H1 (cell line): ENCODE measurements around the gene KIF26B. TPM values are rescaled to one million over a fixed set of nuclear protein-coding genes. Genes with fewer than 3 reads are reported as not detected.

ENCODE experiments used
- CTCF ChIA-PET: fragments of 300-600 bp; sonication (Branson Sonifier 250); formaldehyde crosslinking; loops from one replicate; lab custom pipeline; 2021; ENCODE audit not compliant: partially characterized antibody; lab: Charles Lee
- POLR2A ChIA-PET: fragments of 300-600 bp; sonication (Branson Sonifier 250); formaldehyde crosslinking; loops from one replicate; lab custom pipeline; 2021; ENCODE audit warnings: inconsistent platforms; ENCODE audit not compliant: partially characterized antibody; lab: Charles Lee
- DNase-seq, 2 experiments: peaks; one replicate each; pipeline versions ENCODE4 v3.0.0 to v3.0.0-alpha.2; 2010 to 2022; ENCODE audit warnings: low spot score in 2 of 2, low read depth in 1 of 2, mixed read lengths in 1 of 2
- FAIRE-seq: peaks from 2 replicates; lab custom pipeline; 2011; peaks lifted over from hg19 to GRCh38; lab: Jason Lieb, UNC
- H2AFZ ChIP-seq: 2 replicates; pipeline ENCODE4 v1.8.1; 2012; ENCODE audit warnings: low read length, inconsistent platforms
- H2AK5ac ChIP-seq: 2 replicates; pipeline ENCODE4 v1.6.1; 2013; ENCODE audit warnings: low read depth, low read length
- H2BK120ac ChIP-seq: replicated peaks from 2 replicates; pipeline ENCODE3; 2013; ENCODE audit warnings: low read depth, low read length, inconsistent platforms
- H2BK12ac ChIP-seq: 2 replicates; pipeline ENCODE4 v1.6.1; 2013; ENCODE audit warnings: low read depth, low read length
- H2BK15ac ChIP-seq: 2 replicates; pipeline ENCODE4 v1.6.1; 2013; ENCODE audit warnings: low read length
- H2BK20ac ChIP-seq: 2 replicates; pipeline ENCODE4 v1.6.1; 2013; ENCODE audit warnings: low read length
- H2BK5ac ChIP-seq: 2 replicates; pipeline ENCODE4 v1.6.1; 2013; ENCODE audit warnings: low read depth, low read length
- H3K14ac ChIP-seq: 2 replicates; pipeline ENCODE4 v1.6.1; 2013; ENCODE audit warnings: inconsistent platforms; ENCODE audit not compliant: insufficient read length
- H3K18ac ChIP-seq: 2 replicates; pipeline ENCODE4 v1.6.1; 2013; ENCODE audit warnings: low read length; ENCODE audit errors: extremely low read depth
- H3K23ac ChIP-seq: 2 replicates; pipeline ENCODE4 v1.6.1; 2013; ENCODE audit warnings: inconsistent platforms; ENCODE audit not compliant: insufficient read length
- H3K23me2 ChIP-seq: 2 replicates; pipeline ENCODE4 v1.6.1; 2013; ENCODE audit warnings: low read depth, low read length
- H3K27ac ChIP-seq: 2 replicates; pipeline ENCODE4 v1.6.1; 2011; ENCODE audit warnings: low read depth, low read length, inconsistent platforms
- H3K27me3 ChIP-seq, 4 experiments: replicated peaks in 1 of 4; 1 replicate in 1 of 4; 2 replicates in 3 of 4; pipeline versions ENCODE4 v1.6.1 to v1.8.1; 2011 to 2013; ENCODE audit warnings: low read length in 3 of 4, mild to moderate bottlenecking in 3 of 4, inconsistent platforms in 2 of 4, mixed read lengths in 2 of 4, moderate library complexity in 1 of 4; ENCODE audit not compliant: control insufficient read depth in 3 of 4, insufficient read depth in 3 of 4; ENCODE audit errors: extremely low read depth in 1 of 4
- H3K36me3 ChIP-seq, 4 experiments: 2 replicates each; pipeline versions ENCODE4 v1.6.1 to v1.8.1; 2011 to 2013; ENCODE audit warnings: mild to moderate bottlenecking in 4 of 4, low read length in 3 of 4, moderate library complexity in 2 of 4, control low read depth in 1 of 4, inconsistent platforms in 1 of 4; ENCODE audit not compliant: insufficient read depth in 4 of 4, control insufficient read depth in 2 of 4
- H3K4ac ChIP-seq: replicated peaks from 2 replicates; pipeline ENCODE3; 2013; ENCODE audit warnings: low read length, low read depth, mixed read lengths, inconsistent platforms; ENCODE audit not compliant: insufficient read length
- H3K4me1 ChIP-seq, 4 experiments: replicated peaks in 1 of 4; 1 replicate in 1 of 4; 2 replicates in 3 of 4; pipeline versions ENCODE4 v1.6.1 to v1.8.1; 2011 to 2013; ENCODE audit warnings: low read length in 3 of 4, inconsistent platforms in 2 of 4, mixed read lengths in 1 of 4; ENCODE audit not compliant: insufficient read depth in 4 of 4, control insufficient read depth in 3 of 4
- H3K4me2 ChIP-seq, 2 experiments: 2 replicates each; pipeline versions ENCODE4 v1.6.1 to v1.8.1; 2011 to 2013; ENCODE audit warnings: low read depth in 2 of 2, low read length in 2 of 2, control low read depth in 1 of 2, inconsistent platforms in 1 of 2, mild to moderate bottlenecking in 1 of 2; ENCODE audit not compliant: insufficient read depth in 1 of 2
- H3K4me3 ChIP-seq, 4 experiments: fragments of 200-600, 300-600 bp in 1 of 4; sonication (generic), shearing (Covaris generic), sonication (Bioruptor Twin) in 1 of 4; 2 replicates each; pipeline versions ENCODE4 v1.5.1 to v1.8.1; 2011 to 2016; ENCODE audit warnings: low read length in 4 of 4, low read depth in 3 of 4, control low read depth in 2 of 4, inconsistent platforms in 2 of 4, mild to moderate bottlenecking in 2 of 4, mixed read lengths in 1 of 4, moderate library complexity in 1 of 4; ENCODE audit not compliant: insufficient read depth in 2 of 4; ENCODE audit errors: extremely low read depth in 1 of 4
- H3K56ac ChIP-seq: replicated peaks from 2 replicates; pipeline ENCODE3; 2013; ENCODE audit warnings: low read depth, mild to moderate bottlenecking, mixed read lengths, low read length, inconsistent platforms; ENCODE audit not compliant: insufficient read length
- H3K79me1 ChIP-seq: 2 replicates; pipeline ENCODE4 v1.6.1; 2013; ENCODE audit warnings: low read depth, low read length, control low read depth
- H3K79me2 ChIP-seq, 2 experiments: 2 replicates each; pipeline versions ENCODE4 v1.6.1 to v1.8.1; 2012 to 2013; ENCODE audit warnings: low read length in 2 of 2, mild to moderate bottlenecking in 2 of 2, inconsistent platforms in 1 of 2; ENCODE audit not compliant: insufficient read depth in 2 of 2, control insufficient read depth in 1 of 2
- H3K9ac ChIP-seq, 4 experiments: replicated peaks in 1 of 4; 1 replicate in 1 of 4; 2 replicates in 3 of 4; pipeline versions ENCODE4 v1.6.1 to v1.8.1; 2011 to 2013; ENCODE audit warnings: low read depth in 3 of 4, low read length in 3 of 4, control low read depth in 2 of 4, mild to moderate bottlenecking in 2 of 4, moderate library complexity in 2 of 4, inconsistent platforms in 1 of 4; ENCODE audit errors: extremely low read depth in 1 of 4
- H3K9me3 ChIP-seq, 2 experiments: 2 replicates each; pipeline versions ENCODE4 v1.6.1 to v1.8.1; 2012 to 2013; ENCODE audit warnings: mild to moderate bottlenecking in 2 of 2, moderate library complexity in 2 of 2, control low read depth in 1 of 2, inconsistent platforms in 1 of 2, low read depth in 1 of 2, low read length in 1 of 2, mixed read lengths in 1 of 2; ENCODE audit not compliant: insufficient read depth in 2 of 2
- H4K20me1 ChIP-seq, 2 experiments: replicated peaks in 1 of 2; 2 replicates each; pipeline versions ENCODE3 to v1.8.1; 2011 to 2013; ENCODE audit warnings: inconsistent platforms in 2 of 2, low read length in 2 of 2, mild to moderate bottlenecking in 1 of 2; ENCODE audit not compliant: insufficient read depth in 2 of 2, control insufficient read depth in 1 of 2
- H4K5ac ChIP-seq: 2 replicates; pipeline ENCODE4 v1.6.1; 2013; ENCODE audit warnings: low read length, low read depth, mixed read lengths, inconsistent platforms; ENCODE audit not compliant: insufficient read length
- H4K8ac ChIP-seq: 2 replicates; pipeline ENCODE4 v1.8.0; 2013; ENCODE audit warnings: mild to moderate bottlenecking, moderate library complexity, low read length, inconsistent platforms; ENCODE audit not compliant: insufficient read depth; ENCODE audit errors: extremely low read depth
- H4K91ac ChIP-seq: replicated peaks from 2 replicates; pipeline ENCODE3; 2013; ENCODE audit warnings: low read length, mixed read lengths, inconsistent platforms; ENCODE audit not compliant: insufficient read length
- CREB1 ChIP-seq: IDR thresholded peaks from 2 replicates; pipeline ENCODE4 v1.6.1; 2012; ENCODE audit warnings: inconsistent platforms
- CTCF ChIP-seq, 3 experiments: IDR thresholded peaks; 1 replicate in 2 of 3; 2 replicates in 1 of 3; pipeline versions ENCODE4 v1.5.1 to v1.6.1; 2011; ENCODE audit warnings: low read length in 3 of 3, mild to moderate bottlenecking in 3 of 3, inconsistent platforms in 2 of 3, low read depth in 1 of 3, moderate library complexity in 1 of 3; ENCODE audit not compliant: insufficient read depth in 1 of 3; ENCODE audit errors: control extremely low read depth in 1 of 3
- EP300 ChIP-seq, 2 experiments: IDR thresholded peaks; 1 replicate in 1 of 2; 2 replicates in 1 of 2; pipeline ENCODE4 v1.6.1; 2011 to 2012; ENCODE audit warnings: low read depth in 2 of 2, low read length in 2 of 2, mild to moderate bottlenecking in 2 of 2, borderline replicate concordance in 1 of 2, inconsistent platforms in 1 of 2, moderate library complexity in 1 of 2
- JUN ChIP-seq: IDR thresholded peaks from 2 replicates; pipeline ENCODE4 v1.6.1; 2011; ENCODE audit warnings: low read depth, mild to moderate bottlenecking, improper control_type of control experiment, low read length
- KDM4A ChIP-seq: IDR thresholded peaks from one replicate; pipeline ENCODE4 v1.7.1; 2012; ENCODE audit warnings: low read depth, mild to moderate bottlenecking, moderate library complexity, low read length, inconsistent platforms; ENCODE audit not compliant: severe bottlenecking
- RFX5 ChIP-seq: IDR thresholded peaks from 2 replicates; pipeline ENCODE4 v1.6.1; 2011; ENCODE audit warnings: low read depth, low read length, improper control_type of control experiment, borderline replicate concordance
- RNF2 ChIP-seq: fragments of 200-900, 300-1000 bp; sonication (generic); IDR thresholded peaks from 2 replicates; pipeline ENCODE4 v1.7.1; 2016; ENCODE audit warnings: borderline replicate concordance, low read depth, mild to moderate bottlenecking, antibody characterized with exemption, low read length; ENCODE audit not compliant: poor library complexity, severe bottlenecking; ENCODE audit errors: missing control alignments
- ZNF274 ChIP-seq: IDR thresholded peaks from 2 replicates; pipeline ENCODE4 v1.7.0; 2012; ENCODE audit warnings: low read length, borderline replicate concordance; ENCODE audit errors: extremely low read depth
- WGBS, 2 experiments: shearing (Covaris generic) in 1 of 2; methylation state at CpG; one replicate each; pipeline versions ENCODE4 v1.1.6 to v1.1.7; 2013 to 2015; ENCODE audit warnings: low lambda C conversion rate in 2 of 2, mixed read lengths in 2 of 2, inconsistent platforms in 1 of 2, low coverage in 1 of 2, missing lambda C conversion rate in 1 of 2; ENCODE audit not compliant: insufficient replicate concordance in 2 of 2, insufficient coverage in 1 of 2, insufficient read length in 1 of 2; ENCODE audit errors: extremely low coverage in 1 of 2, missing lambda C conversion rate in 1 of 2; 5-methylcytosine and 5-hydroxymethylcytosine counted together
- polyA plus RNA-seq, 7 experiments: library from polyadenylated mRNA; depleted of rRNA in 3 of 7; stranded (reverse) in 5 of 7; unstranded in 2 of 7; fragments of >200 nt in 5 of 7; fragments of 200-250 nt in 2 of 7; gene quantifications; 1 replicate in 5 of 7; 2 replicates in 1 of 7; 4 replicates in 1 of 7; pipeline versions ENCODE4 v1.2.1 to v1.2.3, GENCODE V29; 2011 to 2013; ENCODE audit warnings: missing spikeins in 2 of 7, mixed read lengths in 2 of 7
- total RNA-seq: library from RNA; stranded (reverse); fragmentation: NEBNext Ultra II Directional; extraction: Animal tissue kit (Norgen Biotek cat#: 25700); gene quantifications from 2 replicates; pipeline ENCODE4 v1.2.1, GENCODE V29; 2021

Gene KIF26B
- total and polyA plus RNA-seq, 2 of the 8 experiments (the other 6 are each of a cell fraction or from before 2014, with no cell fraction given) = 0.06 to 0.28 TPM

GRCh38 chr1:245606157-245606725 lies 451.5 kb downstream of the KIF26B start:
- H3K4me2 ChIP-seq = no peak overlapping the region
- H4K20me1 ChIP-seq = no peaks in the 10 kb centered on the region
- H3K79me1 ChIP-seq = no peaks in the 10 kb centered on the region
- no peak for DNase-seq
- H3K4ac ChIP-seq = no peak overlapping the region
- no peak overlapping the region for H3K27ac ChIP-seq
- no peak overlapping the region for H2BK5ac ChIP-seq
- H3K4me1 ChIP-seq = no peaks in the 10 kb centered on the region; a peak in 1 of 7 replicates
- no peak overlapping the region for H3K9ac ChIP-seq
- H2AK5ac ChIP-seq = no peak overlapping the region
- no peaks in the 10 kb centered on the region for H3K27me3 ChIP-seq
- H3K23me2 ChIP-seq = no peaks in the 10 kb centered on the region
- H3K23ac ChIP-seq = no peak overlapping the region
- no peak overlapping the region for H4K8ac ChIP-seq
- no peaks in the 10 kb centered on the region for H3K79me2 ChIP-seq
- H3K18ac ChIP-seq = no peak overlapping the region
- no peak overlapping the region for H2BK15ac ChIP-seq
- H4K91ac ChIP-seq = no peak overlapping the region
- WGBS, 2 experiments = 91% methylated on average over 16 of the region's 16 CpGs; no CpG with 5 or more reads in 1 of the 2 experiments
- no peak overlapping the region for H2AFZ ChIP-seq
- ChIA-PET CTCF (interaction anchor here (0.5 kb wide), 1 partner anchor 262 kb away, joined by 3 read pairs; no protein-coding TSS in a partner anchor), POLR2A (no interaction called here)
- H2BK20ac ChIP-seq = no peak overlapping the region
- H4K5ac ChIP-seq = no peak overlapping the region
- H3K36me3 ChIP-seq = no peaks in the 10 kb centered on the region
- H3K4me3 ChIP-seq = no peak overlapping the region
- H2BK120ac ChIP-seq = no peak overlapping the region
- no peak for TF ChIP-seq RNF2
- no peak for TF ChIP-seq RFX5
- no peak for TF ChIP-seq CTCF (IDR thresholded peaks at IDR 0.05; ENCODE audit: control extremely low read depth in 1 of 3, insufficient read depth in 1 of 3, low read depth in 1 of 3, low read length in 3 of 3)
- TF ChIP-seq EP300 (IDR thresholded peaks at IDR 0.05; ENCODE audit: borderline replicate concordance in 1 of 2, low read depth in 2 of 2, low read length in 2 of 2) = no peak
- TF ChIP-seq ZNF274 = no peak
- TF ChIP-seq CREB1 = no peak
- no peak for TF ChIP-seq JUN
- no peak for TF ChIP-seq KDM4A
- H2BK12ac ChIP-seq = no peak overlapping the region
- no peak overlapping the region for H3K14ac ChIP-seq
- no peak overlapping the region for H3K56ac ChIP-seq
- no peak for FAIRE-seq
- H3K9me3 ChIP-seq = no peaks in the 10 kb centered on the region
